ENCODE measurements around the gene CCDC33. TPM values are rescaled to one million over a fixed set of nuclear protein-coding genes. Genes with fewer than 3 reads are reported as not detected.

Gene CCDC33
- total RNA-seq, 2 donors from 2014 or later, result 1.5 TPM; not detected in 1

- no peak for DNase-seq (ENCODE audit: low spot score)
- 92% methylated on average over 6 of the region's 6 CpGs for WGBS
- H3K4me1 ChIP-seq (replicated peaks), result no peaks in the 10 kb centered on the region
- no peak overlapping the region for H3K27ac ChIP-seq
- H3K36me3 ChIP-seq, result no peaks in the 10 kb centered on the region
- H3K9me3 ChIP-seq, result no peaks in the 10 kb centered on the region
- H3K27me3 ChIP-seq (replicated peaks; ENCODE audit: insufficient read depth), result no peaks in the 10 kb centered on the region
- TF ChIP-seq CTCF (IDR thresholded peaks at IDR 0.05) (no peak), POLR2A (IDR thresholded peaks at IDR 0.05) (no peak), POLR2AphosphoS5 (IDR thresholded peaks at IDR 0.05) (no peak)
- intact Hi-C loops (cut with DNase I), result loop anchor here (5.0 kb wide), 1 partner anchor 266 kb away; no protein-coding TSS in a partner anchor
- H3K4me3 ChIP-seq, result no peak overlapping the region
Observed at GRCh38 chr15:74318376-74319137, 82.4 kb downstream of the CCDC33 start.

GRCh38 chr15:74319138-74319460, 83.0 kb downstream of the CCDC33 start:
- H3K4me3 ChIP-seq, result no peak overlapping the region
- H3K36me3 ChIP-seq, result no peaks in the 10 kb centered on the region
- no peaks in the 10 kb centered on the region for H3K9me3 ChIP-seq
- TF ChIP-seq POLR2A (IDR thresholded peaks at IDR 0.05), result no peak
- no peak for TF ChIP-seq POLR2AphosphoS5 (IDR thresholded peaks at IDR 0.05)
- no peak for TF ChIP-seq CTCF (IDR thresholded peaks at IDR 0.05)
- H3K27me3 ChIP-seq (replicated peaks; ENCODE audit: insufficient read depth), result no peaks in the 10 kb centered on the region
- intact Hi-C loops (cut with DNase I), result loop anchor here (5.0 kb wide), 1 partner anchor 267 kb away; no protein-coding TSS in a partner anchor
- DNase-seq (ENCODE audit: low spot score), result no peak
- no peak overlapping the region for H3K27ac ChIP-seq
- 92% methylated on average over 5 of the region's 5 CpGs for WGBS
- H3K4me1 ChIP-seq (replicated peaks), result no peaks in the 10 kb centered on the region

- H3K4me3 ChIP-seq, result no peak overlapping the region
- H3K9me3 ChIP-seq, result no peaks in the 10 kb centered on the region
- 64% methylated on average over 7 of the region's 8 CpGs for WGBS
- H3K27me3 ChIP-seq (replicated peaks; ENCODE audit: insufficient read depth), result no peaks in the 10 kb centered on the region
- no peak for DNase-seq (ENCODE audit: low spot score)
- H3K27ac ChIP-seq, result no peak overlapping the region
- intact Hi-C loops (cut with DNase I), result loop anchor here (5.0 to 10.0 kb wide), 2 partner anchors 267 to 345 kb away; no protein-coding TSS in a partner anchor
- no peaks in the 10 kb centered on the region for H3K4me1 ChIP-seq (replicated peaks)
- H3K36me3 ChIP-seq, result no peaks in the 10 kb centered on the region
- TF ChIP-seq POLR2A (IDR thresholded peaks at IDR 0.05) (no peak), POLR2AphosphoS5 (IDR thresholded peaks at IDR 0.05) (no peak), CTCF (IDR thresholded peaks at IDR 0.05) (no peak)
Observed at GRCh38 chr15:74319596-74320351, 83.6 kb downstream of the CCDC33 start.

GRCh38 chr15:74320352-74321247, 84.5 kb downstream of the CCDC33 start:
- WGBS, result 85% methylated on average over 10 of the region's 10 CpGs

More at GRCh38 chr15:74320352-74321247, 84.5 kb downstream of the CCDC33 start:
- no peak overlapping the region for H3K4me3 ChIP-seq
- intact Hi-C loops (cut with DNase I), result loop anchor here (10.0 kb wide), 1 partner anchor 346 kb away; no protein-coding TSS in a partner anchor
- no peaks in the 10 kb centered on the region for H3K9me3 ChIP-seq
- H3K4me1 ChIP-seq (replicated peaks), result no peaks in the 10 kb centered on the region
- no peak for DNase-seq (ENCODE audit: low spot score)
- no peaks in the 10 kb centered on the region for H3K27me3 ChIP-seq (replicated peaks; ENCODE audit: insufficient read depth)
- H3K27ac ChIP-seq, result no peak overlapping the region
- H3K36me3 ChIP-seq, result no peaks in the 10 kb centered on the region
- no peak for TF ChIP-seq POLR2A (IDR thresholded peaks at IDR 0.05)
- peak in 2 of 4 experiments; percentile 17 to 39 for TF ChIP-seq CTCF (IDR thresholded peaks at IDR 0.05)
- TF ChIP-seq POLR2AphosphoS5 (IDR thresholded peaks at IDR 0.05), result no peak
